Naive thymus-derived CD8-positive, alpha-beta T cell (primary cell): Measurements from ENCODE around the gene TSPAN17. TPM values are rescaled to one million over a fixed set of nuclear protein-coding genes. Genes with fewer than 3 reads are reported as not detected.
A peak's percentile ranks its signal among the peaks of the same experiment; 100 is the strongest.

Experiments
- ATAC-seq, 2 donors: fragments of 150-1000 bp; cut with Tn5 transposase in 1 of 2; sonication (Bioruptor Pico), chemical (Tn5 transposase) in 1 of 2; 1 replicate in 1 of 2; 2 replicates in 1 of 2; pipeline ENCODE4 v1.10.0; 2021; ENCODE audit warnings: mild to moderate bottlenecking in 2 of 2, moderate library complexity in 2 of 2
- POLR2A ChIA-PET: fragments of 350-600 bp; sonication (Branson Sonifier 250); formaldehyde crosslinking; loops from one replicate; lab custom pipeline; 2021; ENCODE audit warnings: antibody characterized with exemption; lab: Charles Lee
- DNase-seq, 10 donors: peaks; one replicate each; pipeline versions ENCODE4 v3.0.0 to v3.0.0-alpha.2; 2020 to 2022
- H3K27ac Mint-ChIP-seq, 10 donors: one replicate each; pipeline ENCODE4 v1.8.0; 2020 to 2022; ENCODE audit warnings: mild to moderate bottlenecking in 10 of 10, mixed read lengths in 10 of 10, moderate library complexity in 4 of 10, inconsistent platforms in 1 of 10
- H3K27me3 Mint-ChIP-seq, 5 donors: one replicate each; pipeline ENCODE4 v1.8.0; 2021 to 2022; ENCODE audit warnings: mixed read lengths in 5 of 5
- H3K36me3 Mint-ChIP-seq, 3 donors: one replicate each; pipeline ENCODE4 v1.8.0; 2020 to 2022; ENCODE audit warnings: mixed read lengths in 3 of 3, mild to moderate bottlenecking in 2 of 3, inconsistent platforms in 1 of 3
- H3K4me1 Mint-ChIP-seq, 4 donors: one replicate each; pipeline ENCODE4 v1.8.0; 2021 to 2022; ENCODE audit warnings: mixed read lengths in 4 of 4
- H3K4me3 Mint-ChIP-seq, 10 donors: one replicate each; pipeline ENCODE4 v1.8.0; 2020 to 2022; ENCODE audit warnings: mild to moderate bottlenecking in 10 of 10, mixed read lengths in 10 of 10, moderate library complexity in 6 of 10, inconsistent platforms in 1 of 10
- H3K9me3 Mint-ChIP-seq, 9 donors: one replicate each; pipeline ENCODE4 v1.8.0; 2020 to 2022; ENCODE audit warnings: mixed read lengths in 9 of 9, mild to moderate bottlenecking in 3 of 9, inconsistent platforms in 1 of 9, moderate library complexity in 1 of 9
- polyA plus RNA-seq, 3 donors: library from polyadenylated mRNA; unstranded; fragments of 300-500 nt; fragmentation: Illumina TruSeq; gene quantifications; one replicate each; pipeline ENCODE4 v1.2.3, GENCODE V29; 2021
- total RNA-seq, 8 experiments: library from RNA in 2 of 8; stranded (reverse) in 2 of 8; gene quantifications; one replicate each; pipeline ENCODE4 v1.2.3 and lab custom pipeline; 2021 to 2026

The TSPAN17 gene
- total and polyA plus RNA-seq, 5 experiments from 2014 or later: 13.5 to 26.0 (median 19.4) TPM

GRCh38 chr5:176633598-176633997, 13.7 kb upstream of the TSPAN17 start:
- H3K27me3 Mint-ChIP-seq: peaks cover 32 to 62% (median 50%) of the 10 kb centered on the region in 5 donors
- H3K27ac Mint-ChIP-seq: no peak overlapping the region
- peaks cover 0 to 7% (median 0%) of the 10 kb centered on the region in 3 donors for H3K36me3 Mint-ChIP-seq
- peaks cover 12 to 27% (median 16%) of the 10 kb centered on the region in 4 donors for H3K4me1 Mint-ChIP-seq
- ATAC-seq (no peak), DNase-seq (no peak)
- POLR2A ChIA-PET: interaction anchor here (1.1 kb wide), 1 partner anchor 13 kb away, joined by 3 read pairs; the partner anchor contains the start of gene TSPAN17
- H3K9me3 Mint-ChIP-seq: peaks cover 0 to 4% (median 0%) of the 10 kb centered on the region in 9 donors
- peak overlapping the region in 1 of 10 donors; percentile 13 for H3K4me3 Mint-ChIP-seq

GRCh38 chr5:176636426-176636825, 10.9 kb upstream of the TSPAN17 start:
- peaks cover 4 to 13% (median 7%) of the 10 kb centered on the region in 4 donors for H3K4me1 Mint-ChIP-seq
- ATAC-seq: no peak
- DNase-seq: no peak
- peaks cover 0 to 7% (median 0%) of the 10 kb centered on the region in 3 donors for H3K36me3 Mint-ChIP-seq
- H3K4me3 Mint-ChIP-seq: no peak overlapping the region
- POLR2A ChIA-PET: no interaction called here
- peaks cover 0 to 4% (median 0%) of the 10 kb centered on the region in 9 donors for H3K9me3 Mint-ChIP-seq
- H3K27me3 Mint-ChIP-seq: peaks cover 22 to 40% (median 35%) of the 10 kb centered on the region in 5 donors
- no peak overlapping the region for H3K27ac Mint-ChIP-seq

- no peak overlapping the region for H3K27ac Mint-ChIP-seq
- no peak for ATAC-seq
- peaks cover 0 to 4% (median 0%) of the 10 kb centered on the region in 9 donors for H3K9me3 Mint-ChIP-seq
- H3K27me3 Mint-ChIP-seq: peaks cover 20 to 31% (median 29%) of the 10 kb centered on the region in 5 donors
- H3K4me1 Mint-ChIP-seq: peaks cover 4 to 10% (median 7%) of the 10 kb centered on the region in 4 donors
- peak overlapping the region in 1 of 10 donors; percentile 54 for H3K4me3 Mint-ChIP-seq
- no peak for DNase-seq
- POLR2A ChIA-PET: no interaction called here
- H3K36me3 Mint-ChIP-seq: peaks cover 0 to 7% (median 0%) of the 10 kb centered on the region in 3 donors
Observed at GRCh38 chr5:176637556-176637955, 9.7 kb upstream of the TSPAN17 start.

- ATAC-seq: no peak
- Mint-ChIP-seq H3K4me3 (no peak overlapping the region), H3K9me3 (peaks cover 0 to 4% (median 0%) of the 10 kb centered on the region in 9 donors), H3K4me1 (peaks cover 4 to 9% (median 7%) of the 10 kb centered on the region in 4 donors), H3K27ac (no peak overlapping the region), H3K36me3 (peaks cover 0 to 7% (median 0%) of the 10 kb centered on the region in 3 donors), H3K27me3 (peaks cover 19 to 28% (median 23%) of the 10 kb centered on the region in 5 donors)
- POLR2A ChIA-PET: no interaction called here
- no peak for DNase-seq
Observed at GRCh38 chr5:176638437-176638836, 8.8 kb upstream of the TSPAN17 start.

GRCh38 chr5:176639208-176639607, 8.1 kb upstream of the TSPAN17 start:
- peaks cover 11 to 20% (median 15%) of the 10 kb centered on the region in 5 donors for H3K27me3 Mint-ChIP-seq
- H3K4me1 Mint-ChIP-seq: peaks cover 0 to 2% (median under 1%) of the 10 kb centered on the region in 4 donors
- ATAC-seq (no peak), DNase-seq (no peak)
- POLR2A ChIA-PET: no interaction called here
- peaks cover 0 to 7% (median 0%) of the 10 kb centered on the region in 3 donors for H3K36me3 Mint-ChIP-seq
- peaks cover 0 to 4% (median 0%) of the 10 kb centered on the region in 9 donors for H3K9me3 Mint-ChIP-seq
- no peak overlapping the region for H3K4me3 Mint-ChIP-seq
- no peak overlapping the region for H3K27ac Mint-ChIP-seq

GRCh38 chr5:176639981-176640380, 7.3 kb upstream of the TSPAN17 start:
- peaks cover 0 to 5% (median 0%) of the 10 kb centered on the region in 3 donors for H3K36me3 Mint-ChIP-seq
- no peak overlapping the region for H3K4me3 Mint-ChIP-seq
- DNase-seq (no peak), ATAC-seq (no peak)
- peaks cover 6 to 17% (median 12%) of the 10 kb centered on the region in 5 donors for H3K27me3 Mint-ChIP-seq
- H3K27ac Mint-ChIP-seq: no peak overlapping the region
- peaks cover 0 to 3% (median 0%) of the 10 kb centered on the region in 9 donors for H3K9me3 Mint-ChIP-seq
- H3K4me1 Mint-ChIP-seq: peaks cover 0 to 2% (median 1%) of the 10 kb centered on the region in 4 donors
- POLR2A ChIA-PET: no interaction called here

- ATAC-seq (no peak), DNase-seq (no peak)
- POLR2A ChIA-PET: interaction anchor here (0.5 kb wide), 1 partner anchor 116 kb away, joined by 3 read pairs; no protein-coding TSS in a partner anchor
- peak overlapping the region in 1 of 10 donors; percentile 60 for H3K27ac Mint-ChIP-seq
- peaks cover 0 to 11% (median 6%) of the 10 kb centered on the region in 5 donors for H3K27me3 Mint-ChIP-seq
- no peaks in the 10 kb centered on the region for H3K36me3 Mint-ChIP-seq
- H3K4me1 Mint-ChIP-seq: peaks cover 0 to 6% (median 0%) of the 10 kb centered on the region in 4 donors
- H3K9me3 Mint-ChIP-seq: no peaks in the 10 kb centered on the region
- no peak overlapping the region for H3K4me3 Mint-ChIP-seq
Observed at GRCh38 chr5:176640616-176641015, 6.7 kb upstream of the TSPAN17 start.

GRCh38 chr5:176642675-176643490, 4.4 kb upstream of the TSPAN17 start:
- Mint-ChIP-seq H3K36me3 (no peaks in the 10 kb centered on the region), H3K9me3 (no peaks in the 10 kb centered on the region), H3K4me3 (no peak overlapping the region), H3K27me3 (peaks cover 0 to 3% (median 0%) of the 10 kb centered on the region in 5 donors), H3K27ac (no peak overlapping the region), H3K4me1 (peaks cover 8 to 19% (median 15%) of the 10 kb centered on the region in 4 donors)
- DNase-seq (no peak), ATAC-seq (no peak)
- POLR2A ChIA-PET: no interaction called here

GRCh38 chr5:176643491-176644219, 3.6 kb upstream of the TSPAN17 start:
- POLR2A ChIA-PET: interaction anchor here (0.6 kb wide), 1 partner anchor 255 kb away, joined by 3 read pairs; no protein-coding TSS in a partner anchor
- Mint-ChIP-seq H3K4me1 (peaks cover 12 to 26% (median 21%) of the 10 kb centered on the region in 4 donors), H3K27ac (no peak overlapping the region), H3K36me3 (no peaks in the 10 kb centered on the region), H3K9me3 (no peaks in the 10 kb centered on the region), H3K4me3 (no peak overlapping the region), H3K27me3 (peaks cover 0 to 2% (median 0%) of the 10 kb centered on the region in 5 donors)
- ATAC-seq: no peak
- no peak for DNase-seq

- DNase-seq: no peak
- Mint-ChIP-seq H3K36me3 (no peaks in the 10 kb centered on the region), H3K4me3 (no peak overlapping the region), H3K9me3 (no peaks in the 10 kb centered on the region), H3K4me1 (peaks cover 18 to 33% (median 28%) of the 10 kb centered on the region in 4 donors), H3K27me3 (peaks cover 0 to 2% (median 0%) of the 10 kb centered on the region in 5 donors), H3K27ac (no peak overlapping the region)
- ATAC-seq: no peak
- POLR2A ChIA-PET: interaction anchor here (0.6 kb wide), 1 partner anchor 255 kb away, joined by 3 read pairs; no protein-coding TSS in a partner anchor
Observed at GRCh38 chr5:176644294-176644693, 3.0 kb upstream of the TSPAN17 start.

- Mint-ChIP-seq H3K27ac (peak overlapping the region in 3 of 10 donors; percentile 8 to 80 (median 52)), H3K4me3 (peak overlapping the region in 5 of 10 donors; percentile 24 to 91 (median 48)), H3K36me3 (no peaks in the 10 kb centered on the region), H3K4me1 (peaks cover 20 to 40% (median 34%) of the 10 kb centered on the region in 4 donors), H3K27me3 (peaks cover 0 to 2% (median 0%) of the 10 kb centered on the region in 5 donors), H3K9me3 (no peaks in the 10 kb centered on the region)
- no peak for ATAC-seq
- no peak for DNase-seq
- POLR2A ChIA-PET: interaction anchor here (0.6 kb wide), 1 partner anchor 10 kb away, joined by 4 read pairs; no protein-coding TSS in a partner anchor
Observed at GRCh38 chr5:176644878-176645670, 2.2 kb upstream of the TSPAN17 start.
